Kidney tubule cell (primary cell): ENCODE results near the gene LBH.

ENCODE experiments used
- DNase-seq: peaks from one replicate; pipeline ENCODE4 v3.0.0-alpha.2; 2018; ENCODE audit warnings: low spot score

LBH gene

DNA sequence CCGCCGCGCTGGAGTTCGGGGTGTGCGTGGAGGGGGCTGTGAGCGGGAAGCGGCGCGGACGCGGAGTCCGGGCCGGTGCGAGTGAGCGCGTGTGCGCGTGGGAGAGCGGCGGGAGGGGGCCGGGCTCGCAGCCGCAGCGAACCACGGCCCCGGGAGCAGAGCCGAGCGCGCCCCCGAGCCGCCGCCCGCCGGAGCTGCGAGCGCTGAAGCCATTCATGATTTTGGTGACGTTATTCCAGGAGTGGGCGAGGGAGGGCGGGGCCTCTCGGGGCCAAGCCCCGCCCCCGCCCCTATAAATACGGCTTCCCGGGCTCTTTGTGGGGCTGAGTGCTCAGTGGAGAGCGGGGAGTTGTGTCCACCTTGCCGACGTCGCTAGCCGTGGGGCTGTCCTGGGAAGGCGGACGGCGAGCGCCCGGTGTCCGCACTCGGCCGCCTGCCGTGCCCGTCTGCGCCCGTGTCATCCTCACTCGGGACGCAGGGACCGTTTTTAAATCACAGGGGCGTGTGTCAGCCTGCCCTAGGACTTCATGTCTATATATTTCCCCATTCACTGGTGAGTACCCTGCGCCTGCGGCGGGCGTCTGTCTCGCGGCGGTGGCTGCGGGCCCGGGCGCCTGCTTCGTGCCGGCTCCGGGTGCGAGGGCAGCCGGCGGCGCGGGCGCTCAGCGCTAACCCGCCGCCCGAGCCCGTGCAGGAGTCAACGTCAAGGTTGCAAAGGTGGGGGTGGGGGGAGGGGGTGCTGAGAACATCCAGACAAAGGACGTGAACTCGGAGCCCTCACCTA is at the start of gene LBH:
TSS of gene LBH (plus strand) at position 323 of the 784 bp plus-strand sequence. CDS start at position 528, 205 bp downstream.
- peak; percentile 86 for DNase-seq

DNA sequence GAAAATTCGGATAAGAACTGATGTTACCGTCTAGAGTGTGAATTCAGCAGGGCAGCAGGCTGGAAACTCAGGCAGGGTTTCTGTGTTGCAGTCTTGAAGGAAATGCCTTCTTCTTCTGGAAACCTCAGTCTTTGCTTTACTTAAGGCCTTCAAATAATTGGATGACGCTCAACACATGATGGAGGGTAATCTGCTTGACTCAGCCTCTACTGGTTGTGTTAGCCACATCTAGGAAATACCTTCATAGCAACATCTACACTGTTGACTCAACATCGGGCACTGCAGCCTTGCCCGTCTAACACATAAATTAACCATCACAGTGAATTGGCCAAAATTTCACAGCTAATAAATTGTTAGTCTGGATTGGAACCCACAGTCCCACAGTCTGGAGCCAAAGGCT is 47.3 kb upstream of the LBH start:
- no peak for DNase-seq

DNA sequence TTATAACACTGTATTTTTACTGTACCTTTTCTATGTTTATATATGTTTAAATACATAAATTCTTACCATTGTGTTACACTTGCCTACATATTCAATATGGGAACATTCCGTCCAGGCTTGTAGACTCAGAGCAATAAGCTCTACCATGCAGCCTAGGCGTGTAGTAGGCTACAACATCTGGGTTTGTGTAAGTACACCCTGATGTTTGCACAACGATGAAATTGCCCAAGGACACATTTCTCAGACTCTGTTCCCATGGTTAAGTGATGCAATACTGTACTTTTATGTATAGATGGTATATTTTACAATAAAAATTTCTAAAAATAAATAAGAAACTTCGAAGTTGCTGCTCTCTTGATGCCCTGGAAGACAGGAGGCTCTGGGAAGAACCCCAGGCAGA is 46.2 kb upstream of the LBH start:
- DNase-seq = no peak

DNA sequence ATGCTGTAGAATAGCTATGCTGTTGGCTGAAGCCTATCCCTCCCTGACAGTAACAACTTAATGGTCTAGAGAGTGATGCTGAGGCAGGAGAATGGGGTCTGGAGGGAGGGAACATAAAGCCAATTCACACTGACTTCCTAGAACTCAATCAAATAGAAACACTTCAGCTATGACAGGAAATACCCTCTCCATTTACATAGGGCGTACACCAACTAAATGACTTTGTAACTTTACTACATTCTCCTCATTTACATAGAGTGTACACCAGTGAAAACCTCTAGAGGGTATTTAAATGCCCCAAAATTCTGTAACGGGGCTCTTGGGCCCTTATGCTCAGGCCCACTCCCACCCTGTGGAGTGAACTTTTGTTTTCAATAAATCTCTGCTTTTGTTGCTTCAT is 43.0 kb upstream of the LBH start:
- no peak for DNase-seq

DNA sequence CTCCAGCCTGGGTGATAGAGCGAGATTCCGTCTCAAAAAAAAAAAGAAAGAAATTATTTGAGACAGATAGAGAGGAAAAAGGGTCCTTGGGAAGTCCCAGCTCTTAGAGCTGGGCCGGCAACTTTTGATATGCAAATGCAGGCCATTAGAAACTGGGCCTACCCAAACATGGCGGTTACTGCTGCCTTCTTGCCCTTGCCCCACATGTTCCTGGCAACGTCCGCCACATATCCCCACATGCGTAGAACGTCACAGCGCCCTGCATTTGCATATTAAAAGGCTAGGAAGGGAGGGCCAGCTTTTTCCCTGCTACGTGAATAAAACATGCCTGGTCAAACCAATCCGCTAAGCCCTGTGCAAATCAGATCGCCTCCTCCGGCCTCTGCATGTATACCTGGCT is 40.7 kb upstream of the LBH start:
- no peak for DNase-seq

DNA sequence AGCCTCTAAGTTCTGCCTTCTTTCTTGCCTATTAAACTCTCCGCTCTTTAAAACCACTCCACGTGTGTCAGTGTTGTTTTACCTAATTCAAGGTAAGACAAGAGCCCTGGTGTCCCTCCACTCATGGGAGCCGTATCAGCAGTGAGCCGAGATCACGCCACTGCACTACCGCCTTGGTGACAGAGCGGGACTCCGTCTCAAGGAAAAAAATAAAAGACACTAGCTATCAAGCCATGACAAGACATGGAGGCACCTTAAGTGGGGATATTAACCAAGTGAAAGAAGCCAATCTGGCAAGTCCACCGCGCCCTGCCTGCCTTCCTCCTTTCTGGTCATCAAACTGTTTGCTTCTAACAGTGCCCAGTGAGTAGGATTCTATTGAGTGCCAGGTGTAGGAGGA is 40.2 kb upstream of the LBH start:
- DNase-seq = no peak

DNA sequence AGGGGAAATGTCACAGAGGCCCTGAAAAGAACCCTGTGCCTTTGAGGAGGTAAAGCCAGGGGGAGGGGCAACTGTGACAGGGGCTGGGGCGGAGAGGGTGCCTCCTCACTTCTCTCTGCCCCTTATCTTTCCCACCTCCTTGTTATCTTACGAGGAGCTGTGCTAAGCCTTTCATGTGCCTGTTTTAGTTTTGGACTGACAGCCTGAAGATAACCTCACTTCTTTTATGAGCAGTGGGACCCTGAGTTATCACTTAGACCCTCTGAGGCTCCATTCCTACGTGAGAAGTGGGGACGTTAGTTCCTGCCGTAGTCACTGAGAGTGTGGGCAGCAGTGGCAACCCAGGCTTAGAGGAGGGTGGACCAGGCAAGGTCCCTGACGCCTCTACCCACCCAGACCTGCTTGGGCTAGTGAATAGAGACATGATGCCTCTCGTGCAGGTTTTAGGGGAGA is 39.5 kb upstream of the LBH start:
- DNase-seq = no peak

DNA sequence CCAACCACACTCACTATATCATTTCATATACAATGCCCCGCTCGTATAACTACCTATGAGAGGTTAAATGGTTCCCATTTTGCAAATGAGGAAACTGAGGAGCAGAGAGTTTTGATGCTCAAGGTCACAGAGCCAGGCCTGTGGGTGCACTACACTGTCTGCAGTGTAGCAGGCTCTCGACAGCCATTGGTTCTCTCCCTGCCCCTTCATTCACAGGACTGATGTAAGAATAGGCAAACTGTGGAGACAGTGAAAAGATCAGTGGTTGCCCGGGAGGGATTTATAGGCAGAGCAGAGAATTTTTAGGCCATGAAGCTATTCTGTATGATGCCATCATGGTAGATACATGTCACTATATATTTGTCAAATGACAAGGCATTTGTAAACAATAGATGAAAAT is 39.0 kb upstream of the LBH start:
- DNase-seq = no peak

DNA sequence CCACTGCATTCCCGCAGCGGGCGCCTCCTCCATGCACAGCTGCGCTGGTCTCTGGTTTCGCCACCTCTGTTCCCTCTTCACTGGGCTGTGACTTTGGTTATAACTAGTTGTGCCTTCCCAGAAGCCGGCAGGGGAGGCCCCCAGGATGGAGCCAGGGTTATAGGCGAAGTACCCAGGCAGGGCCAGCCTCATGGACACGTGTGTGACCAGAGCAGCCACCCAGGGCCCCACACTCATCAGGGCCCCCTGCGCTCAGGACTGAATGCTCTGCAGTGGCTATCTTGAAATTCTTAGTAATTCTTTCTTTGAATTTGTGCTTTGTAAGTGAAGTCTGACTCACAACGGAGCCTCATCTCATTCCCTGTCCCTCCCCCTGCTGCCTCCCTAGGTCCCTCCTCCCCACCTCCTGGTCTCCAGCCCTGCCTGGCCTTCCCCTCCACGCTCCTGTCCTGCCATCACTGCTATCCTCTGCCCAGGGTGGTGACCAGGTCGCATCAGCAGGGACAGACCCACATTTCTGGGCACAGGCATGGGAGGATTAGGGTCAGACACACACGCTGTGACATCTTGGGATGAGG is 38.1 kb upstream of the LBH start:
- DNase-seq = no peak

DNA sequence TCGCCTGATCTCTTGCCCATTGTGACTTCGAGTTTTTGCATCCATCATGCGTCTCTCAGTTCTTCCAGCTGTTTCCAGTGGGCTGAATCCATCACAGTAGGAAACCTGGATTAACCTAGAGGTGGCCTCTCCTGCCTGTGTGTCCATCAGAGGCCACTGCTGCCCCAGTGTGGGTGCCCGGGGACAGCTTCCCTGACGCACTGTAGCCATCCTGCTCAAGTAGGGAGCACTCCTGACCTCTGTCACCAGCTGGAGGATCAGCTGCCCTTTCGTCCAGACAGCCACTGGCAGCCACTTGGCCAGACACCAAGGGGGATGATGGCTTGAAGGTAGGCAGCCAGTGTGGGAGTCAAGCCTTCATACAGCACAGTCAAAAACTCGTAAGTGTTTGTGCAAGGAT is 36.9 kb upstream of the LBH start:
- DNase-seq = no peak

DNA sequence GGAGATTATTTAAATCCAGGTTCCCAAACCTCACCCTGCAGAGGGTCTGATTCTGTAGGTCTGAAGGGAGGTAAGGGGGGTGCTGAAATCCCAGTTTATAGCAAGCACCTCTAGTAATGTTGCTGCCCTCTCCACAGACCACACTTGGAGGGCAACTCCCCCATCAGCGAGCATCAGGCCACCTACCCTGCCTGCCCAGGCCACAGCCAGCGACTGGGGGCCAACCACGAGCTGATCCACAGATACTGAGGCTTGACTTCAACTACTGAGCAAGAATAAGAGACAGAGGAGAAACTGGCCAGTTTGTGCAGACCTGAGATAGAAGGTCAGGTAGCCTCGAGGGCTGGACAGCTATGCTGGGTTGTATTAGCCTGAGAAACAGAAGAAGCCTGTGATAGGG is 36.3 kb upstream of the LBH start:
- no peak for DNase-seq

DNA sequence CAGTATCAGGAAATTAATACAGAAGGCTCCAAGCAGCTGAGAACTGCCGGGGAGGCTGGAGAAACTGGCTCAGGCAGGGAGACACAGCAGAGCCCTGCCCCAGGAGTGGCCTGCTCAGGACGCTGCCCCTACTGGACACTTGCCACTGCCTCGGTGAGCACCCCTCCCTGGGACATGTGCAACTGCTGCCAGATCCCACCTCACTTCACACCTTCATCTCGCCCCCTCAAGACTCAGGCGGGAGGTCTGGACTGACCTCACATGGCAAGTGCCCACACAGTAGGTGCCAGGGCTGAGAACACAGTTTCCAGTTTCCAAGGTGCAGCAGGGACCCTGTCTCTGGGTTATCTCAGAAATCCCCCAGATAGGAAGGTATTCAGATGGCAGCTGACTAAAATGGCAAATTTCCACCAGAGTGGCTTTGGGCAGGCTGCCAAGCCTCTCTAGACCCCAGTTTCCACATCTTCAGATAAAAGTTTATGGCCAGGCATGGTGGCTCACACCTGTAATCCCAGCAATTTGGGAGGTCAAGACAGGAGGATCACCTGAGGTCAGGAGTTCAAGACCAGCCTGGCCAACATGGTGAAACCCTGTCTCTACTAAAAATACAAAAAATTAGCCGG is 33.7 kb upstream of the LBH start:
- no peak for DNase-seq

DNA sequence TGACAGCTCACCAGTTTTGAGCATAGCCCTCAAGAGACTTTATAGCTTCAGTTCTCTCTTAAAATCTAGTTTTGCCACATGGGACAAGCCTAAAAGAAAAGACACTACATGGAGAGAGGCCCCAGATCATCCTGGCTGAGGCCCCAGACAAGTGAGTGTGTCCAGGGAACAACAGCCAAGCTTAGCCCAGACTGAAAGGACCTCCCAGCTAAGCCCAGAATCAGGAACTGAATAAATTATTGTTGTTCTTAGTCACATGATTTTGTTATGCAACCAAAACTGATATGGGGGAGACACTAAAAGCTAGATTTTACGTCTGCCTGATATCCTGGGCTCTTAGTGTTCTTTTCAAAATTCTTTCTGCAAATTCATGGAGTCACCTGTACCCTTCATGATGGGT is 29.3 kb upstream of the LBH start:
- DNase-seq = no peak

DNA sequence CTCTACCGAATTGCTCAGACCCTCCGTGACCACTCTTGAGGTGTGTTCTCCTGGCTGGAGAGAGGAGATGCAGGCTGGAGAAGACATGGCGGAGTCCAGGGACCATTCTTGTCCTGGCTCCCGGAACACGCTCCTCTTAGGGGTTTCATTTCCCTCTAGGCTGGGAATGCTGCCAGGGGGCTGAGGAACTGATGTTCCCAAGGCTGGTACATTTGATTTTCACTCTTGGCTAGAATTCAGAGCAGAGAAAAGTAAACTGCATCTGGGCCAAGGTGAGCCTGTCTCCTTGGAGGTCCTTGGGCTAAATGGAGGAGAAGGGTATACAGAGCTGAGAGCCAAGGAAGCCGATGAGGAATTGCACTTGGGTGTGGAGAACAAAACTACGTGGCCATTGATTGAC is 28.2 kb upstream of the LBH start:
- no peak for DNase-seq

DNA sequence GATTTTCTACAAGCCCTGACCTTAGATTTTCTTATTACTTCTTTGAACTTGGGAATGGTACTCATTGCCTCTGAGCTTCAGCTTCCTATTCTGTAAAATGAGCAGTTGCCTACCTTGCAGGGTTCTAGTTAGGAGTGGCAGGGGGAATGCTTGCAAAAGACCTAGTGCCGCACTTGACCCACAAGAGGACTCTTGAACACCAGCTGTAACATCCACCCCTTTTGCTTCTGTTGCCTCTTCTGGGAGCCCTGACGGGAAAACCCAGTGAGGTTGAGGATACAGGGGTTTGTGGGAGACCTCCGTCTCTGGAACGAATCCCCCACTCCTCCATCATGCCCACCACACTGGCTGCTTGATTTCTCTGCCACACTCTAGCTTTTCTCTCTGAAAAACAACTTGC is 27.1 kb upstream of the LBH start:
- no peak for DNase-seq

DNA sequence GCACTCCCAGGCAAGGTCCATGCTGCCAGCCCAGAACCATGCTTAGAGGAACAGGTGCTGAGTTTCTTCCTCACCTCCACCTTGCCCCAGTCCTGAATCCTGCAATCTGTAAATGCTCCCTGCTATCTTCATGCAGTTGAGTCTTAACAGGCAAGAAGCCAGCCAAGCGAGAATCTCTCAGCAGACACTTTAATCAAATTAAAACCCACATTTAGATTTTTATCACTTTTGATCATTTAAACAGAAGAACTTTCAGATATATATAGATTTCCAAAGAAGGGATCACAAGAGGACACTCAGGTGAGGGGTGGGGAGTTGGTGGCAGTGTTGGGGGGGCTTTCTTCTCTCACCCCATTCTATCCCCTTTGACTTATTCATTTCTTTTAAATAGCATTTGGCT is 25.9 kb upstream of the LBH start:
- no peak for DNase-seq

DNA sequence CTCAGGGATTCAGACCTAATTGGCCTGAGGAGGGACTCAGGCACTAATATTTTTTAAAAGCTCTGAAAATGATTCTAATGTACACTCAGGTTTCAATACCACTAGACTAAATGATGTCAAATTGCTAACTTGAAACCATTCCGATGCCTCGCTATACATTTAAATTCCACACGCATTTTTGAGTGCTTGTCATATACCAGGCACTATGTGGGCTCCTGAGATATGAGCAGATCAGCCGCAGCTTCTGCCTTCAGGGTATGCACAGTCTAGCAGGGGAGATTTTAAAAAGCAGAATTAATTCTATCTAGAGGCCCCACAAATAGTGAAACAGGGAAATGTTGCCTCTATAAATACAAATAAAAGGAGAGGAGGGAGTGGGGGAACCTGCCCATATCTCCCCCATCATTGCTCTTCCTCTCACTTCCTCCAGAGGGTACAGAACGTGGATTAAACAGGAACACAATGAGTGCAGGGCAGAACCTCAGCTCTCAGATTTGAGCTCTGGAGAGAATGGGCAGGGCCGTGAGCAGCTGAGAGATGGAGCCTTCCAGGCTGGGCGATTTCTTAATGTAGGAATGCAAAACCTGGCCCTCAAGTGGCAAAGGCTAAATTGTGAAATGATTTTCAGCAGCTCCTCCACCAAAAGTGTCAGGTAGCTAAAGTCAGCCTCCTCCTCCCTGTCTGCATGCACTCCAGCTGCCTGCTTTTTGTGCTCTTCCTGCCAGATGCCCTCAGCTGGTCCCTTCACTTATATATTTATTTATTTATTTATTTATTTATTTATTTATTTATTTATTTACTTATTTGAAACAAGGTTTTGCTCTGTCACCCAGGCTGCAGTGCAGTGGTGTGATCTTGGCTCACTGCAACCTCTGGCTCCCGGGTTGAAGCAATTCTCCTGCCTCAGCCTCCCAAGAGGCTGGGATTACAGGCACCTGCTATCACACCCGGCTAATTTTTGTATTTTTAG is 24.6 kb upstream of the LBH start:
- no peak for DNase-seq

DNA sequence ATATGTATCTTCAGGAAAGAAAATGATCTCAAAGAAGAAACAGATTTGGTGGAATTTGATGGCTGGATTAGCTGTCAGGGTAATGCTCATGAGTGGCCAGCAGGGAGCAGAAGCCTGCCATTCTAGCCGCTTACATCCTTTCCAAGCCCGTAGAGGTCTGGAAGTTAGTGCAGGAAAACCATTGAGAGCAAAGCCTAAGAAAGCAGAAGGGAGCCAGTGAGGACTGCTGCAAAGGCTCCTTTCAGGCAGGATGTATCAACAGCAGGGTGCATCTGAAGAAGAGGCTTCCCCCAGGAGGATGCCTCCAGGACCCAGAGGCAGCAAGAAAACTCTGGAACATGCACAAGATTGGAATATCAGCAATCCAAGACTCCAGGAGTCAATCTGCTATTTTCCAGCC is 22.9 kb upstream of the LBH start:
- peak; percentile 70 for DNase-seq

DNA sequence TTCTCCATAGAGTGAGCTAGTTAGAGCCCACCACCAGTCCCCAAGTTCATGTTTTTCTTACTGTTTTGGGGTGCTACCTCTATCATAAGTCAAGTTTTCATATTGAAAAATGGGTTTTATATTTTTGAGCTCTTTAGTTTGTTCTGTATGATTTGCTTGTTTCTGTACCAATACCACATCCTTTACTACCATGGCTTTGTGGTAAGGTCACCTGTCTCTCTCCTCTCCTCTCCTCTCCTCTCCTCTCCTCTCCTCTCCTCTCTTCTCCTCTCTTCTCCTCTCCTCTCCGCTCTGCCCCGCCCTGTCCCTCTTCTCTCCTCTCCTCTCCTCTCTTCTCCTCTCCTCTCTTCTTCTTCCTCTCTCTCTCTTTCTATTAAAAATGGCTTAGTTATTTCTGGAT is 22.1 kb upstream of the LBH start:
- DNase-seq = no peak

DNA sequence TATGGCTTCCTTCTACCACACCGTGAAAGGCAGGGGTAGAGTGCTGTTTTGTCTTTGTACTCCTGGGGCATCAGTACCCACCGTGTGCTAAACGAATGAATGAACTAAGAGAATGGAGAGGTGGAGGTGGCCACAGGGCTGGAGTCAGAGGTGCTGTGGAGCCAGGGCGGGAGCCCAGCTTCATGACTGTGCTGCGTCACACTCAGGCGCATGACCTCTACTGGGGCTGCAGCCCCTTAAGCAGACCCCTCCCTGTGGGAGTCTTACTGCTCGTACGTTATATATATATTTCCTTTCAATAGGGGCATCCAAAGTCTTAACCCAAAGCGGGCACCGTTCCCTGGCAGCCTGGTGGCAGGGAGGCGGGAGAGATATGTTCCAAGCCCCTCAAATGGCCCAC is 18.0 kb upstream of the LBH start:
- DNase-seq = no peak

DNA sequence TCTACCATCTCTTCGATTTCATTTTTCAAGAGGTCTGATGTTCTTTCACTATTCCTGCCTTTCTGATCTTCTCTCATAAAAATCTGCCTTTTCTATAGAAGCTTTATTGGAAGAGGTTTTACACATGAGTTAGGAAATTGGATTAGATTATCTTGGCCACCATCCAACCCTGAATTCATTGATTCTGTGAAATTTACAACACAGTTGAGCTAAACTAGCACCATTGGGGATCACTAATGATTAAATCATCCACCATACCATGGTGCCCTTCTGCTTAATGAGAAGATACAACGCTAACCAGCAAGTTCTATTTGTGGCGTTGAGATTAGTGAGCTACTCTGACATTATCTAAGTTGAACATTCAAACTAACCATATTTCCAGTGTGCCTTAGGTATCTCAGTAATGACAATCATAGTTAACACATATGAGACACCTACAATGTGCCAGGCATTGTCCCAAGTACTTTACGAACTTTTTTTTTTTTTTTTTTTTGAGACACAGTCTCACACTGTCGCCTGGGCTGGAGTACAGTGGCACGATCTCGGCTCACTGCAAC is 17.3 kb upstream of the LBH start:
- DNase-seq = no peak

DNA sequence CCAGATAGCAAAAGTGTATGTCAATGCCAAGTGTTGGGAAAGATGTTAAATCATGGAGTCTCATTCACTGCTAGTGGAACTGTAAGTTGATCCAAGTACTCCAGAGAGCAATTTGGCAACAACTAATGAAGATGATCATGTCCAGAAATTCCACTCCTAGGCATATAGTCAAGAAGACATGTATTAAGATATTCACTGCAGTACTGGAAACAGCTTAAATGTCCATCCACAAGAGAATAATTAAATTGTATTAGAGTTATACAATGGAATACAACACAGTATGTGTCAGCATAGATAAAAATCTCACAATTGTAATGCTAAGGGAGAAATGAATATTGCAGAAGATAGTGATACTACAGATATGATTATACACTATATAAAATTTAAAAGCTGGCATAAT is 15.2 kb upstream of the LBH start:
- DNase-seq = no peak
